GM18867 (cell line): ENCODE measurements around the gene WASF1.

Experiments used
- ATAC-seq: cut with Tn5 transposase; IDR thresholded peaks from one replicate; pipeline ENCODE4 v1.9.1; 2021; ENCODE audit warnings: mild to moderate bottlenecking, moderate library complexity; ENCODE audit not compliant: unreplicated experiment

WASF1 gene

DNA sequence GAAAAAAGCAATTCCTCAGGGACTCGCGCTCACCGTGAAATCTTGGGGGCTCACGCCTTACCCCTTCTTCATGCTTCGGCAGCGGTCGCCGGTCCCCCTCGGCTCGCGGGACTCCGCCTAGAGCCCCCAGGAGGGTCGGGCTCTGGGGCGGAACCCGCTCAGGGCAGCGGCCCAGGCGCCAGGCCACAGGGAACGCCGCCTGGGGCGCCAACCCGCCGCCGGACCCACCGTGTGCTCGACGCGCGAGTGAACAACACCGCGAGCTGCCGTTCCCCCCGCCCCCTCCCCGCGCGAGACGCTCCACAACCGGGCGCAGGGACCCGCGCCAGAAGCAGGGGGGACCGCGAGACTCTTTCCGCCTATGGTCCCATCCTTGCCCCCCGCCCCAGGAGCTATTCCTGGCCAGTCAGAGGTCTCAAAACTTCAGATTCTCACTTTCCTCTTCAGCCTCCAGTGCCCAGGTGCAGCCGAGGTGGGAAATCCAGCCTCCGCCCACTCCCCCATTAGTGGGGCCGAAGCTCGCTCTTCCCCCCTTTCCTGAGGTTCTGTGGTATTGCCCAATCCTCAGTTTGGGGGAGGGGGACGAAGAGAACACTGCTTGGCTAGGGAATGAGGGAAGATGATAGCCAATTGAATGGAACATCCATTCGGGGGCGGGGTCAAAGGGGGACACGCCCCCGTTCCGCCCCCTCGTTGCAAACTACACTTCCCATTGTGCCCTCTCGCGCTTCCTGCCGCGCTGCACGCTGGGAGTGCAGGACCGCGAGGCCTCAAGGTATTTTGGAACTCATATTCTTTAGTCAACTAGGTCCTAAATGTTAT lies at the start of gene WASF1:
Gene WASF1, minus strand, starts transcription at position 265 of the 822 bp plus-strand sequence. CDS start 52,069 bp downstream, outside the sequence.
- ATAC-seq, result peak; percentile 90

DNA sequence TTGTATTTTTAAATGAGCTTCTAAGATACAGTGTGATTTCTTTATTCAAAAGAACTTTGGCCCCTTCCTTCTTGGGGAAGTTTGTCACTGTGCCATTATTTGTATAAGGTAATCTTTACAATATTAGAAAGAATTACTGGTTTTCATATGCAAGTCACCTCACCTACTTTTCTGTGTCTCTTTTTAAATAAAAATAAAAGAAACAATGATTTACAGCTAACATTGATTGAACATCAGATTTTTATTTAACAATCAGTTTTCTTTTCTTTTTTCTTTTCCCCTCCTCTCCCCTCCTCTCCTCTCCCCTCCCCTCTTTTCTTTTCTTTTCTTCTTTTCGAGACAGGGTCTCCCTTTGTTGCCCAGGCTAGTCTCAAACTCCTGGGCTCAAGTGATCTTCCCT lies 46.8 kb upstream of the WASF1 start:
- no peak for ATAC-seq

DNA sequence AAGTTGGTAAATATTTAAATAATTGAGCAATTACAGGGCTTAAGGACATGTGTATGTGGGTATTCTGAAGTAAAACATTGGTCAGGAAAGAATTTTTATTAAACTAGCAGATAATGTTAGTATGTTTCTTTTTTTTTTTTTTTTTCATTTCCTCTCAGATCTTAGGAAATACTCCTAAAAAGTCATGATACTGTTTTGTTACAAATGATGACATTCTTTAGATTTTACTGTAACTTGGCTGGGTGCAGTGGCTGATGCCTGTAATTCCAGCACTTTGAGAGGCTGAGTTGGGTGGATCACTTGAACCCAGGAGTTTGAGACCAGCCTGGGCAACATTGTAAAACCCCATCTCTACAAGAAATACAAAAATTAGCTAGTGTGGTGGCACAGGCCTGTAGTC lies 42.3 kb upstream of the WASF1 start:
- no peak for ATAC-seq

DNA sequence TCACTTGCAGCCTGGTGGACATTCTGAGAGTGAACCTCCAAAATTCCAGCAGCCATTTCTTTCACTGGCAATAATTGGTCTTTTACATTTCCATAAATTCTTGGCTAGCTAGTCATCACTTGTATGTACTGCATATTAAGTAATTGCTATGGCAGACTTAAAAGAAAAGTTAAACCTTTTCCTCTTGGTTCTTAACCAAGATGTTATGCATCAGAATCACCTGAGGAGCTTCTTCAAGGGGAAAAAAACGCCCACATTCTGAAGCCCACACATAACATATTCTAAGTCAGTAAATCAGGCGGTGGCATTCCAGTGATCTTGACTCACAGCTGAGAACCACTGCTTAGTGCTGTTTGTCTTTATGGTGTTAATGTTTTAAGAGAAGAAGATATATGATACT lies 37.8 kb upstream of the WASF1 start:
- ATAC-seq, result no peak

DNA sequence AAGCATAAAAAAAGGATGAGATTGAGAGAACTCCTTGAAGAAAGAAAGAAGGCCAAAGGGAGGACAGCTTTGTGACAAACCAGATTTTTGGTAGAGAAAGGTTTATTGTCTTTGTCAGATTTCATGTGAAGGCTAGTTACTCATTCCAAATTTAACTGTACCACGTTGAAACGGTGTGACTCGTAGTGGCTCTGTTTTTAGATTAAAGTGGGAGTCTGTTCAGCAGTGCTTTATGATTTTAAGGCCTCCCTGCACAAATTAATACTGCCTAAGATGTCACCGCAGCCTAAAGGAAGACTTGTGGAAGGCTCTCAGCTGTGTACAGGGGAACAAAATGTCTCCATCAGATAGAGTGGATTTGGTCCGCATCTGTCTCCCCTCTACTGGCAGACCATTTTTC lies 36.7 kb upstream of the WASF1 start:
- ATAC-seq, result no peak

DNA sequence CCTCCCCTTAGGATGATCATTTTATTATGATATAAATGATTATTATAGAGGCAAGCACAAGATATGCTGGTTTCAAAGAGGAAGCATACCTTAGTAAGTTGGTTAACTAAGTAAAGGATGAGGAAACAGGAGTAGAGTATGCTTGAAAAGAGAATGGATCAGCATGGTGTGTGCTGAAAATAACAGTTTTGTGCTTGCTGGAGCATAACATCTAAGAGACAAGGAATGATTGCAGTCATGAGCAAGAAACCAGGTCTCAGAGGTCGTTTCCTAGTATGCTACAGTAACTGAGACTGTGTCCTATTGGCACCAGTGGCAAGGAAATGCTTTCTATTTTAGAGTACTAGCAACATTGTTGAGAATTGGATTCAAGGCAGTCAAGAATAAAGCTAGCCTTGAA lies 34.9 kb upstream of the WASF1 start:
- no peak for ATAC-seq

DNA sequence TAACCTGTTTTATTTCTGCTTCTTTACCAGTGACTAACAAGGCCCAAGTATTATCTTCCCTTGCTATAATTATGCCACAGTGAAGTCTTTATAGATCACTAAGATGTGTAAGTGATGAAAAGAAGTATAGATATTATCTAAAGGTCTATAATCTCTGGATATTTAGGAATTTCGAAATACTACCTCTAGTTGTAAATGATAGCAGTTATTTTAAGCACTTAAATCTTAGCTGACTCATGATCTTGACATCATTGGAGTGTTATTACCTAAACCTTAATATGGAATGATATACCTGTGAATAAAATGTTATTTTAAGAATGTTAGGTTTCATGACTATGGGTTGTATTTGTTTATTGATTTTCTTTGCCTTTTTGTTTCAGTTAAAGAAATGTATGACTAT lies 32.3 kb upstream of the WASF1 start:
- no peak for ATAC-seq

DNA sequence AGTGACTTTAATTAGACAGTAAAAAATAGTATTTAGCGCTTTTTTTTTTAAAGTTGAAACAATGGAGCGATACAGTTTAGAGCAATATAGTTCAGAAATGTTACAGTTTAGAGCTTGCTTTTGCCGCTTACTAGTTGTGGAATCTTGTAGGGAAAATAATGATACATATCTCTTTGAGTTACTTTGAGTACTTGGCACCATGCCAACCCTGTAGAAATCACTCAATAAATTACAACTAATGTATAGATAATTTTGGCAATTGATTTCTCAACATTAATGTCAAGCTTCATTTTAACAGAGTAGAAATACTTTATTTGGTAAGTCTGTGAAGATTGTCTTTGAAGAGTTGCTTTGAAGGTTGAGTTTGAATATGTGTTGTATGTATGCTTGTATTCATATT lies 28.2 kb upstream of the WASF1 start:
- no peak for ATAC-seq

DNA sequence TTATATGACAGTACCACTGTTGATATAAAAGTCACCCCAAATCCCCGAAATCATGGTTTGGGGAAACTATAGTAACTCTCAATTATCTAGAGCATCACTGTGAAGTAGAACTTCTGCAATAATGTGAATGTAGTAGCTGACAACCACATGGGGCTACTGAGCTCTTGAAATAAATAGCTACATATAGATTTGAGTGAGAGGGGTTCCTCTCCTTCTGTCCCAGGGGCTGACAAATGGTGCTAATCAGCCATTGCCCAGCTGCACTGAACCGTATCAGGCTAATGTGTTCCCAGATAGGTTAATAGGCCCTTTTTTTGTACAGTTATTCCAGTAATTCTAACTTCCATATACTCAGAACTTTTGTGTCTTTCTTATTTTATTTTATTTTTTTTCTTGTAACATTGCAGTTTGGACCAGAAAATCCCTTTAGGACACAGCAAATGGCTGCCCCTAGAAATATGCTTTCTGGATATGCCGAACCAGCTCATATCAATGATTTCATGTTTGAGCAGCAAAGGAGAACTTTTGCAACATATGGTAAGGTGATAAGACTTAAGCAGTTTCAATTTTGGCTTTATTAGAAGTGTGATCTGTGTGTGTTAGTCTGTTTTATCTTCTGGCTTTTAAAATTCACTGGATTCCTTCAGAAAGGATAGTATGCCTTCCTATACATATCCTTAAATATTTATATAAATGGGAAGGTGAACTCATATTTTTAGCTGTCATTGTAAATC lies 21.8 kb upstream of the WASF1 start:
- no peak for ATAC-seq

DNA sequence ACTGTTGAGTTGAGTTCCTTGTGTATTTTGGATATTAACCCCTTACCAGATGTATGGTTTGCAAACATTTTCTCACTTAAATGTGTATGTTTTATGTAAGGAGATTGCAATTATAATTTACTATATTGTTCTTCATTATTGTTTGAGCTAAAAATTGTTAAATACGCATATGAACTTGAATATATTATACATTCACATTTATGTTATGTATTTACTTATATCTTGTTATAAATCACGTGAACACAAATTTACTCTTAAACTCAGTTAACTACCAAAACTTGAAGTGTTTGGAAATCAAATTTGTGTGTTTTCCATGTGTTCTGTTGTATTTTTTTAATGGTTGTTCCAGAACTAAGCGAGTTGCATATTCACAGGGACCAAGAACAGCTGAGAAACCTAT lies 19.1 kb upstream of the WASF1 start:
- ATAC-seq, result no peak

DNA sequence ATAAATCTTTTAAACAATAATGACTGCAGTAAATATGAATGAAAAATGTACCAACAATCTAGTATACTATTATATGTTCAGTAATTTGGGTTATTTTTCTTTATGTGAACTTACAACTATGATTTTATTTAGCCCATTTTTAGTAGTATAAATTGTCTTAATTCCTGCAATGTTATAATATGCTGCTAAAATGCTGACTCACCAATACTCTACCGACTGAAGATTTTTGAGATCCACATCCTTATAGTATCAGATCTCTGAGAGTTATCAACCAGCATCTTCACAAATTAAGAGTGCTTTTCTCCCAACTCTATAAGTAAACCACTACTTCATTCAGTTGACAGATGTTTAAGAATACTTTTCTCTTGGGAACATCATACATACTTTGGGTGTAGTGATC lies 17.4 kb upstream of the WASF1 start:
- ATAC-seq, result no peak

DNA sequence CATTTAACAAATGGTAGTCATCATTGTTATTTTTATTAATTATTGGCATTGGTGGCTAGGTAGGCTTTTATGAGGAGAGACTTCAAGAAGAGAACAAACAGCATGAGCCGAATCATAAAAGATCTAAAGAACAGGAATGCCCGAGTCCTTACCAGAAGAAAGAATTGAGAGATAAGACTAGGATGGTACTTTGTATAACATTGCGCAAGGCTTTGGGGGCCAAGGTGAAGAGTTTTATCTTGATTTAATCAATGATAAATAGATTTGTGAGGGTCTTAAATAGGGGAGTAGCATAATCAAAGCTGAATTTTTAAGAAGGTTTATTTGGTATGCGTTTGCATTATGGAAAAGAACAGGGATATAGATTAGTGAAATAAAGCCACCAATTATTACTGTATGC lies 16.2 kb upstream of the WASF1 start:
- ATAC-seq, result no peak

DNA sequence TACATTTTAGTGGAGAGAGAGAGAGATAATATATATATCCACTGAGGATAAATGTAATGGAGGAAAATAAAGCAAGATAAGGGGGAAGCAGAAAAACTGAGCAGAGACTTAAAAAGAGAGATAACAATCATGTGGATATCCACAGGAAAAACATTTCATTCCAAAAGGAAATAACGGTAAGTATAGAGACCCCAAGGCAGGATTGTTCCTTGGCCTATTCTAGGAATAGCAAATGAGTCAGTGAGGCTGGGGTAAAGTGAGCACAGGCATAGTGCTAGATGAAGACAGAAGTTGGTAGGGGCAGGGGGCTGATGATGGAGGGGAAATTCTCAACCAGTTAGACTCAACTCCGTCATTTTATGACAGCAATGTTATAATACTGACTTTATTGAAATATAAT lies 12.0 kb upstream of the WASF1 start:
- ATAC-seq, result no peak

DNA sequence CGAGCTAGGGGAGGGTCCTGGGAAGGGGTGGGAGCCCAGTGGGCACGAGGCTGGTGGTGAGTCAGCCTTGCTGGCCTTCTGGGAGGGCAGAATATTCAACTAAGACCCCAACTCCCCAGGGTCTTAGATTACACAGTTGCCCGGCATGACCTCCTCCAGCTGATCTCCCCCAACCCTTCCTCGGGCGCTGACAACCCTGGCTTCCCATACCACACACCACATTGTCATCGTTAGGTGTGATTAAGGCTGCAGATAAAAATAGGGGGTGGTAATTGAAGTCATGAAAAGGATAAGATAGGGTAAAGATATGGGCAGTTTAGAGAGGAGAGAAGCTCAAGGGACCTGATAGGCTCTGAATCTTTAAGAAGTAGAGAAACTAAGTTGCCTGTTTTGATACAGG lies 11.3 kb upstream of the WASF1 start:
- no peak for ATAC-seq

DNA sequence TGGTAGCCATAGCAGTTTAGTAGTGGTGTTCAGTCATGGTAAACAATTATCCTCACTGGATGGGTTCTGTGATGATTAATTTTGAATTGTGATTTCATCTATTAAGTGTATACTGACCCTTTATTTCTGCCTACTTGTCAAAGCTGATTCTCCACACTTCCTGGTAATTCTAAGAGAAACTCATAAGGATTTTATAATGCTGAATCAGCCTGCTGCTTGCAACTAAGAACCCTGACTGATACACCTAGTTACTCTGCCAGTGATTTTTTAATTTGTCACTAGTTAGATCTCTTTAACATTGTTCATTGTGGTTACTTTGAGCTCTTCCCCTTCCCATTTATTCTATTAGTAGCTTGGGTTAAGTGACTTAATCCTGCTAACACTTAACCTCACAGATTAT lies 9.3 kb upstream of the WASF1 start:
- no peak for ATAC-seq

DNA sequence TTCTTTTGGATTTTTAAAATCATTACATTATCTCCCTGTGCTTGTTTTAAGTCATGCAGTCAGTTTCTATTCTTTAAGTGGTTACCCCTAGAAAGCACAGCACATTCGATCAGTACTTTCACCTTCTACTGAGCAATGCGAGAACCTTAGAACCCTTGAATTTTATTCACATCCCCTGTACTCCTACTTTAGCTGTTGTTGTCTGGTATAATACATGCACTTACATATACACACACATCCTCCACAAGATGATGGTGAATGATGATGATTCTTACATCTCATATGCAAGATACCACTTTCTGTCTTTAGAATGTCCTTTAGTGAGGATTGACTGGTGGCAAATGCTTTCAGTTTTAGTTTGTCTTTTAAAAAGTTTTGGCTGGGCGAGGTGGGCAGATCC lies 6.4 kb upstream of the WASF1 start:
- ATAC-seq, result peak; percentile 72

DNA sequence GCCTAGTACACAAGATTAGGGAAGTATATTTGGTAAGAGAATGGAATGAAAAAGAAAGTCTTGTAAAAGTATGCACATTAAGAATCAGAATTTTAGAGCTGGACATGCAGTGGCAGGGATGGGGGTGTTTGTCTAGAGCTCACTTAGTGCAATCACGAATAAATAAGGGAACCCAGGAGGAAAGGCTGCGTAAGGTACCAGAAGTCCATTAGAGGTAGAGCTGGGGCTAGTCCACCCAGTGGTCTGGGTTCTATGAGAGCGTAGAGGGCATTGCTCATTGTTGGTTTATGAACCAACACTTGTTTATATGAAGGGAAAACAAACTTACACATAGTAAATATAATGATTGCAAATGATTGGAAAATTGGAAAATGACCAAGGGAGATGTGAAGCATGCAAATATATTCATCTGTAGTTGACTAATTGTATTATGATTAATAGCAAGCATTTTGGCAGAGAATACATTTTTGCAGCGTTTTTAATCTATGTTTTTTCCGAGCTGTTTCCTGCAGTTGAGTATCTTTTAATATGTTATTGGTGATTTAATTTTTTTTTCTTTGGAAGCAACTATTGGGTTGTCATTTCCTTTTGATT lies 3.9 kb upstream of the WASF1 start:
- ATAC-seq, result no peak

DNA sequence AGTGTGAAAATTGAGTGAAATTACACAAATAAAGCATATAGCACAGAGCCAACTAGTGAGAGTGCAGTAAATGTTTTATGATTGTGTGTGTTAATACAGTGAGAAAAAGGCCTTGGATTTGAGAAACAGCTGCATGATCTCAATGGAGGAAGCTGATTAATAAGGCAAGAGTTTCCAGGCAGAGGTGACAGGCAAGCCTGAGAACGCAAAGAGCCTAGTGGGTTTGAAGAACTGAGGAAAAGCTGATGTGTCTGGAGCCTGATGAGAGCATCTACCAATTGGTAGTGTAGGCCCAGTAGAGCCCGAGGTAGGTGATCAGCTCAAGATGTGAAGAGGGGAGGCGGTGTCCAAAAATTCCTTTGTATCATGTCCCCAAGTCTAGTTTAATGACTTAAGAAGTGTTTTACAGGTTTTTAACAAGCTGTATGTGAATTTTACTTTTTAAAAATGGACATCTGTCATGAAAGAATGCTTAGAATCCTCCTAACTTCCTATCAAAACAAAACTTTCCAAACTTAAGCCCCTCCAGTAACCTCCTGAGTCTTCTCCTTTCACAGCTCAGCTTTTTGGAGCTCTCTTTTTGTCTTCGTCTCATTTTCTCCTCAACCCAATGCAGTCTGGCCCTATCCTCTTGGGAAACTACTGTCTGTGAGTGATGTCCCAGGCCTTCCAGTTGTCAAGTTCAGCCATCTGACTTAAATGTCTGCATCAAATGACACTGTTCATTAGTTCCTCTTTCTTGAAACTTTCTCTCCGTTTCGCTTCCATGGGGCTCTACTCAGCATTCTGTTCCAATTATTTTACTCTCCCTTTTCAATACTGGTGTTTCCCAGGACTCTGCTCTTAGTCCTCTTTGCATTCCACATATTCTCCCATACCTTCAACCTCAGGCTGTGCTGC lies 1.9 kb upstream of the WASF1 start:
- no peak for ATAC-seq

DNA sequence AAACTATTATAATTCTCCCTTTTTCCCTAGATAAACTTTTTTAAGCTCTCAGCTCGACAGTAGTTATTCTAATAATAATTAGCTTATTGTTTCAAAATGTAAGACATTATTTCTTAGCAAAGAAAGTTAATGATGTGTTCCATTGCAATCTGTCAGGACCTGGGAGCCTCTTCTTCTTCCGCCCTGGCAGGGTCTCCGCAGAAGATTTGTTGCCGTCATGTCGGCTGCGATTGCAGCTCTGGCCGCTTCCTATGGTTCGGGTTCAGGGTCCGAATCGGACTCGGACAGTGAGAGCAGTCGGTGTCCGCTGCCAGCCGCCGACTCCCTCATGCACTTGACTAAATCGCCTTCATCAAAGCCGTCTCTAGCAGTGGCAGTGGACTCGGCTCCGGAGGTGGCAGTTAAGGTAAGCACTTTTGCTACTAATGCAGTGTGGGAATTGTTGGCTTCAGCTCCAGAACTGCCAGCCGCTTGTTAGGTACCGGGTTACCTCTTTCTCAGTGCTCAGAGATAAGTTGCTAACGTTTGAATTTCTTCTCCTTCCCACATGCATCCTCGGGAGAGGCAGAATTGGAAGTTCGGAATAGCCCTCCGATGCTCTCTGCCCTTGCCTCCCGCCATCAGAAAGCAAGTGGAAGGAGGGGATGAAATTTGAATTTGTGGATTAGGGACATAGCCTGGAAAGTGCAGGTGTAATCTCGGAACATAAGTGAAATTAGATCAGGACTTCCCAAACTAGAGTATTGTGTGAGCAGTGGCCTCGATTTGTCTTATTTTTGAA lies 948 bp upstream of the WASF1 start, which contains the start of gene CDC40:
Gene CDC40, plus strand, starts transcription at position 200 of the 781 bp plus-strand sequence. Its CDS starts 18 bp downstream, at position 218.
- peak; percentile 53 for ATAC-seq
